ENCODE measurements around the gene ITGB3BP. TPM values are rescaled to one million over a fixed set of nuclear protein-coding genes. Genes with fewer than 3 reads are reported as not detected.

ITGB3BP gene
- total and polyA plus RNA-seq, 2 of the 13 experiments (the other 11 are each of a cell fraction or from before 2014, with no cell fraction given), result 19.0 to 46.5 TPM

GRCh38 chr1:63522891-63523728, at the start of gene ITGB3BP, which contains the start of gene EFCAB7 (continued):
- TF ChIP-seq KLF12 (CRISPR knock-in tag; IDR thresholded peaks at IDR 0.05; ENCODE audit: borderline replicate concordance) (peak; percentile 54; the same call in 1 of the 2 replicates), ZSCAN31 (CRISPR knock-in tag; IDR thresholded peaks at IDR 0.05; ENCODE audit: low read depth) (peak; percentile 92; the same call in 1 of the 2 replicates), ZNF503 (CRISPR knock-in tag; IDR thresholded peaks at IDR 0.05) (peak; percentile 56), POLR2AphosphoS5 (IDR thresholded peaks at IDR 0.05; ENCODE audit: low read depth, low read length) (peak; percentile 71; the same call in 1 of the 2 replicates), ZNF639 (CRISPR knock-in tag; conservative IDR thresholded peaks at IDR 0.05) (no peak; the same call in 1 of the 2 replicates), ZNF33B (CRISPR knock-in tag; IDR thresholded peaks at IDR 0.05) (0 out of 2 replicates have a peak, but pooled peaks have one; percentile 62), ZNF724P (CRISPR knock-in tag; IDR thresholded peaks at IDR 0.05; ENCODE audit: borderline replicate concordance) (peak; percentile 83; the same call in 1 of the 2 replicates), HNRNPLL (IDR thresholded peaks at IDR 0.05; ENCODE audit: low read depth, low read length, poor library complexity, severe bottlenecking) (peak; percentile 92), SKI (IDR thresholded peaks at IDR 0.05; ENCODE audit: partially characterized antibody) (peak; percentile 21), PAF1 (CRISPR knock-in tag; IDR thresholded peaks at IDR 0.05) (no peak), MAFK (conservative IDR thresholded peaks at IDR 0.05 in 1 of 2, IDR thresholded peaks at IDR 0.05 in 1 of 2; ENCODE audit: low read length in 2 of 2) (0 out of 4 replicates have a peak, but pooled peaks have one; percentile 1 to 3), ZNF124 (CRISPR knock-in tag; IDR thresholded peaks at IDR 0.05) (peak; percentile 76), SOX5 (CRISPR knock-in tag; IDR thresholded peaks at IDR 0.05; ENCODE audit: borderline replicate concordance) (peak; percentile 27; the same call in 1 of the 2 replicates), HIC2 (CRISPR knock-in tag; IDR thresholded peaks at IDR 0.05; ENCODE audit: low read depth) (no peak), U2AF1 (optimal IDR thresholded peaks at IDR 0.05; ENCODE audit: low read depth, low read length) (peak; percentile 74), MAX (IDR thresholded peaks at IDR 0.05) (peak; percentile 96), ZNF773 (CRISPR knock-in tag; IDR thresholded peaks at IDR 0.05; ENCODE audit: borderline replicate concordance) (no peak), ELF3 (CRISPR knock-in tag; IDR thresholded peaks at IDR 0.05) (peak; percentile 85), RELA (CRISPR knock-in tag; IDR thresholded peaks at IDR 0.05) (0 out of 2 replicates have a peak, but pooled peaks have one; percentile 20), BORCS8-MEF2B (CRISPR knock-in tag; IDR thresholded peaks at IDR 0.05) (peak; percentile 93), NKX3-1 (CRISPR knock-in tag; IDR thresholded peaks at IDR 0.05) (no peak), FIP1L1 (IDR thresholded peaks at IDR 0.05; ENCODE audit: borderline replicate concordance, insufficient read depth, low read depth, low read length) (0 out of 2 replicates have a peak, but pooled peaks have one; percentile 73), ZBTB44 (CRISPR knock-in tag; IDR thresholded peaks at IDR 0.05) (0 out of 2 replicates have a peak, but pooled peaks have one; percentile 21)
